ENCODE results near the gene CNOT10.

Gene CNOT10

DNA sequence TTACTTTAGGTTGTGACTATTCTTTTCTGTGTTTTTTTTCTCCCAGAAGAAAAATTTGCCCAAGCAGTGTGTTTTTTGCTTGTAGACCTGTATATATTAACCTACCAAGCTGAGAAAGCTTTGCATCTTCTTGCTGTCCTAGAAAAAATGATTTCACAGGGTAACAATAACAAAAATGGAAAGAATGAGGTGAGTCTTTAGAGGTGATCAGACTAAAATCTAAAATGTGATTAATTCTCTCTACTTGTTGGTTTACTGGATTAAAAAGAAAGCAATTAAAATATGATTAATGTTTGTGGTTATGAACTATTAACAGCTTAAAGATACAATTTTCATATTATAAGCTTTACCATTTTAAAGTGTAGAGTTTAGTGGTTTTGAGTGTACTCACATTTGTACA is 28.2 kb downstream of the CNOT10 start:
- no peaks in the 10 kb centered on the region for H3K9me3 ChIP-seq (ENCODE audit: control insufficient read depth, insufficient read depth, low read depth, low read length)
- no peaks in the 10 kb centered on the region for H3K4me1 ChIP-seq (ENCODE audit: control insufficient read depth, insufficient read depth, low read length)
- TF ChIP-seq, protein P1, sequence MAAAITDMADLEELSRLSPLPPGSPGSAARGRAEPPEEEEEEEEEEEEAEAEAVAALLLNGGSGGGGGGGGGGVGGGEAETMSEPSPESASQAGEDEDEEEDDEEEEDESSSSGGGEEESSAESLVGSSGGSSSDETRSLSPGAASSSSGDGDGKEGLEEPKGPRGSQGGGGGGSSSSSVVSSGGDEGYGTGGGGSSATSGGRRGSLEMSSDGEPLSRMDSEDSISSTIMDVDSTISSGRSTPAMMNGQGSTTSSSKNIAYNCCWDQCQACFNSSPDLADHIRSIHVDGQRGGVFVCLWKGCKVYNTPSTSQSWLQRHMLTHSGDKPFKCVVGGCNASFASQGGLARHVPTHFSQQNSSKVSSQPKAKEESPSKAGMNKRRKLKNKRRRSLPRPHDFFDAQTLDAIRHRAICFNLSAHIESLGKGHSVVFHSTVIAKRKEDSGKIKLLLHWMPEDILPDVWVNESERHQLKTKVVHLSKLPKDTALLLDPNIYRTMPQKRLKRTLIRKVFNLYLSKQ (tag by site-specific recombination; IDR thresholded peaks at IDR 0.05; ENCODE audit: borderline replicate concordance) = no peak
- no peak for TF ChIP-seq ZFP41 (tag by site-specific recombination; IDR thresholded peaks at IDR 0.05; ENCODE audit: borderline replicate concordance)
- peaks cover 24 to 95% of the 10 kb centered on the region in 2 experiments for H3K36me3 ChIP-seq (ENCODE audit: control insufficient read depth in 2 of 2, insufficient read depth in 1 of 2, low read length in 2 of 2)
- ChIA-PET POLR2A (interaction anchor here (0.6 kb wide), 1 partner anchor 228 kb away, joined by 4 read pairs; no protein-coding TSS in a partner anchor), CTCF (no interaction called here)
- H3K27ac ChIP-seq (ENCODE audit: extremely low read depth, low read depth, low read length) = no peak overlapping the region
- no peak overlapping the region for H3K4me3 ChIP-seq (ENCODE audit: low read depth, low read length)

DNA sequence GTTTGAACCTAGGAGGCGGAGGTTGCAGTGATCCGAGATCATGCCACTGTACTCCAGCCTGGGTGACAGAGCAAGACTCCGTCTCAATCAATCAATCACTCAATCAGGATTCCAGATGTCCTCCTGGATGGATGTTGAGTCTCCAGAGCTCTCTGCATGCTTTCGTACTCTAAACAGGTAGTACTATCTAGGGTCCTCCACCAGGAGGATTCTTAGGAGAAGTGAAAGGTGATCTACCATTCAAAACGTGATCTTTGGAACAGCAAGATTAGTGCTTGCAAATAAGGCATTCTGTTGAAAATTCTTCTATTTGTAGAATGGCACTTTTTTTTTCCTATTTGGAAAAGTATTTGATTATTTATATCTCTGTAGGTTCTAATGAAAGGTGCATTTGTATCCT is 34.3 kb downstream of the CNOT10 start:
- ChIA-PET CTCF (no interaction called here), POLR2A (no interaction called here)

DNA sequence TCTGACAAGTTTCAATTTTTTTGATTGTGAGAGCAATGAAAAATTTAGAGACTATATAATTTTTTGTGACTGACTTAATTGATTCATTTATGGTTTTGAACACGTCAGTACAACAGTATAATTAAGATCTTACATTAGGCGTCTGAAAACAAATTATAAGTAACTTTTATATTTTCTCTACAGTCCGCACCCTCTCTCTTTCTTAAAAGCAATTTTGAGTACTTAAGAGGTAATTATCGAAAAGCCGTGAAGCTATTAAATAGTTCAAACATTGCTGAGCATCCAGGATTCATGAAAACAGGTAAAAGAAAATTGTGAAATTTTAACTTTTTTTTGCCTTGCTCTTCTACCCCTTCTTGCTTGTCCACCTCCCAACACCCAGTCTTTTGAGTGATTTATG is 34.9 kb downstream of the CNOT10 start:
- no peaks in the 10 kb centered on the region for H3K9me3 ChIP-seq (ENCODE audit: control insufficient read depth, insufficient read depth, low read depth, low read length)
- ChIA-PET CTCF (no interaction called here), POLR2A (no interaction called here)
- H3K27ac ChIP-seq (ENCODE audit: extremely low read depth, low read depth, low read length) = no peak overlapping the region
- TF ChIP-seq FEZF1 (tag by site-specific recombination; IDR thresholded peaks at IDR 0.05) (no peak), ZNF560 (tag by site-specific recombination; IDR thresholded peaks at IDR 0.05; ENCODE audit: borderline replicate concordance) (no peak), OSR2 (tag by site-specific recombination; IDR thresholded peaks at IDR 0.05) (no peak), ZNF37A (tag by site-specific recombination; IDR thresholded peaks at IDR 0.05) (no peak)
- TF ChIP-seq, protein P2, sequence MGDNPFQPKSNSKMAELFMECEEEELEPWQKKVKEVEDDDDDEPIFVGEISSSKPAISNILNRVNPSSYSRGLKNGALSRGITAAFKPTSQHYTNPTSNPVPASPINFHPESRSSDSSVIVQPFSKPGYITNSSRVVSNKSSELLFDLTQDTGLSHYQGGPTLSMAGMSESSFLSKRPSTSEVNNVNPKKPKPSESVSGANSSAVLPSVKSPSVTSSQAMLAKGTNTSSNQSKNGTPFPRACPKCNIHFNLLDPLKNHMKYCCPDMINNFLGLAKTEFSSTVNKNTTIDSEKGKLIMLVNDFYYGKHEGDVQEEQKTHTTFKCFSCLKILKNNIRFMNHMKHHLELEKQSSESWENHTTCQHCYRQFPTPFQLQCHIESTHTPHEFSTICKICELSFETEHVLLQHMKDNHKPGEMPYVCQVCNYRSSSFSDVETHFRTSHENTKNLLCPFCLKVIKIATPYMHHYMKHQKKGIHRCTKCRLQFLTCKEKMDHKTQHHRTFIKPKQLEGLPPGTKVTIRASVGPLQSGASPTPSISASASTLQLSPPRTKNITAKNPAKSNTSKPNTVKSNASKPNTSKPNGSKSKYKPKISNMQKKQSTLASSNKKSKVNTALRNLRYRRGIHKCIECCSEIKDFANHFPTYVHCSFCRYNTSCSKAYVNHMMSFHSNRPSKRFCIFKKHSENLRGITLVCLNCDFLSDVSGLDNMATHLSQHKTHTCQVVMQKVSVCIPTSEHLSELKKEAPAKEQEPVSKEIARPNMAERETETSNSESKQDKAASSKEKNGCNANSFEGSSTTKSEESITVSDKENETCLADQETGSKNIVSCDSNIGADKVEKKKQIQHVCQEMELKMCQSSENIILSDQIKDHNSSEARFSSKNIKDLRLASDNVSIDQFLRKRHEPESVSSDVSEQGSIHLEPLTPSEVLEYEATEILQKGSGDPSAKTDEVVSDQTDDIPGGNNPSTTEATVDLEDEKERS (tag by site-specific recombination; IDR thresholded peaks at IDR 0.05) = no peak
- H3K4me3 ChIP-seq (ENCODE audit: low read depth, low read length) = no peak overlapping the region
- H3K36me3 ChIP-seq (ENCODE audit: control insufficient read depth in 2 of 2, insufficient read depth in 1 of 2, low read length in 2 of 2) = peaks cover 40 to 74% of the 10 kb centered on the region in 2 experiments
- H3K4me1 ChIP-seq (ENCODE audit: control insufficient read depth, insufficient read depth, low read length) = no peaks in the 10 kb centered on the region

More for the DNA sequence above, 34.3 kb downstream of the CNOT10 start:
- Histone ChIP-seq H3K36me3 (ENCODE audit: control insufficient read depth in 2 of 2, insufficient read depth in 1 of 2, low read length in 2 of 2) (peaks cover 38 to 76% of the 10 kb centered on the region in 2 experiments), H3K4me3 (ENCODE audit: low read depth, low read length) (no peak overlapping the region), H3K27ac (ENCODE audit: extremely low read depth, low read depth, low read length) (no peak overlapping the region), H3K4me1 (ENCODE audit: control insufficient read depth, insufficient read depth, low read length) (no peaks in the 10 kb centered on the region), H3K9me3 (ENCODE audit: control insufficient read depth, insufficient read depth, low read depth, low read length) (no peaks in the 10 kb centered on the region)
- TF ChIP-seq, protein P3, sequence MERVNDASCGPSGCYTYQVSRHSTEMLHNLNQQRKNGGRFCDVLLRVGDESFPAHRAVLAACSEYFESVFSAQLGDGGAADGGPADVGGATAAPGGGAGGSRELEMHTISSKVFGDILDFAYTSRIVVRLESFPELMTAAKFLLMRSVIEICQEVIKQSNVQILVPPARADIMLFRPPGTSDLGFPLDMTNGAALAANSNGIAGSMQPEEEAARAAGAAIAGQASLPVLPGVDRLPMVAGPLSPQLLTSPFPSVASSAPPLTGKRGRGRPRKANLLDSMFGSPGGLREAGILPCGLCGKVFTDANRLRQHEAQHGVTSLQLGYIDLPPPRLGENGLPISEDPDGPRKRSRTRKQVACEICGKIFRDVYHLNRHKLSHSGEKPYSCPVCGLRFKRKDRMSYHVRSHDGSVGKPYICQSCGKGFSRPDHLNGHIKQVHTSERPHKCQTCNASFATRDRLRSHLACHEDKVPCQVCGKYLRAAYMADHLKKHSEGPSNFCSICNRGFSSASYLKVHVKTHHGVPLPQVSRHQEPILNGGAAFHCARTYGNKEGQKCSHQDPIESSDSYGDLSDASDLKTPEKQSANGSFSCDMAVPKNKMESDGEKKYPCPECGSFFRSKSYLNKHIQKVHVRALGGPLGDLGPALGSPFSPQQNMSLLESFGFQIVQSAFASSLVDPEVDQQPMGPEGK (tag by site-specific recombination; IDR thresholded peaks at IDR 0.05) = no peak
- TF ChIP-seq, protein P4, sequence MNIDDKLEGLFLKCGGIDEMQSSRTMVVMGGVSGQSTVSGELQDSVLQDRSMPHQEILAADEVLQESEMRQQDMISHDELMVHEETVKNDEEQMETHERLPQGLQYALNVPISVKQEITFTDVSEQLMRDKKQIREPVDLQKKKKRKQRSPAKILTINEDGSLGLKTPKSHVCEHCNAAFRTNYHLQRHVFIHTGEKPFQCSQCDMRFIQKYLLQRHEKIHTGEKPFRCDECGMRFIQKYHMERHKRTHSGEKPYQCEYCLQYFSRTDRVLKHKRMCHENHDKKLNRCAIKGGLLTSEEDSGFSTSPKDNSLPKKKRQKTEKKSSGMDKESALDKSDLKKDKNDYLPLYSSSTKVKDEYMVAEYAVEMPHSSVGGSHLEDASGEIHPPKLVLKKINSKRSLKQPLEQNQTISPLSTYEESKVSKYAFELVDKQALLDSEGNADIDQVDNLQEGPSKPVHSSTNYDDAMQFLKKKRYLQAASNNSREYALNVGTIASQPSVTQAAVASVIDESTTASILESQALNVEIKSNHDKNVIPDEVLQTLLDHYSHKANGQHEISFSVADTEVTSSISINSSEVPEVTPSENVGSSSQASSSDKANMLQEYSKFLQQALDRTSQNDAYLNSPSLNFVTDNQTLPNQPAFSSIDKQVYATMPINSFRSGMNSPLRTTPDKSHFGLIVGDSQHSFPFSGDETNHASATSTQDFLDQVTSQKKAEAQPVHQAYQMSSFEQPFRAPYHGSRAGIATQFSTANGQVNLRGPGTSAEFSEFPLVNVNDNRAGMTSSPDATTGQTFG (tag by site-specific recombination; IDR thresholded peaks at IDR 0.05; ENCODE audit: borderline replicate concordance) = no peak
- TF ChIP-seq BCL11B (tag by site-specific recombination; IDR thresholded peaks at IDR 0.05; ENCODE audit: low read depth) (no peak), ZNF169 (tag by site-specific recombination; IDR thresholded peaks at IDR 0.05) (no peak), ZBTB20 (tag by site-specific recombination; IDR thresholded peaks at IDR 0.05) (no peak)

All from HEK293 (cell line).